ENCODE measurements around the gene TMBIM4. TPM values are rescaled to one million over a fixed set of nuclear protein-coding genes. Genes with fewer than 3 reads are reported as not detected.

Gene TMBIM4
- total RNA-seq, 2 donors from 2014 or later = 44.4 to 47.5 TPM

GRCh38 chr12:66143868-66144267, 25.9 kb downstream of the TMBIM4 start:
- DNase-seq (no peak), ATAC-seq (no peak)
- Mint-ChIP-seq H3K36me3 (ENCODE audit: low read depth) (peaks cover 10% of the 10 kb centered on the region), H3K27me3 (no peaks in the 10 kb centered on the region), H3K27ac (peak overlapping the region; percentile 19), H3K4me3 (no peak overlapping the region), H3K4me1 (peaks cover 13% of the 10 kb centered on the region)
- no peaks in the 10 kb centered on the region for H3K9me3 ChIP-seq (ENCODE audit: control insufficient read depth, low read length, poor library complexity, severe bottlenecking)

- Mint-ChIP-seq H3K27me3 (no peaks in the 10 kb centered on the region), H3K4me1 (peaks cover 10% of the 10 kb centered on the region), H3K36me3 (ENCODE audit: low read depth) (peaks cover 10% of the 10 kb centered on the region), H3K27ac (no peak overlapping the region), H3K4me3 (no peak overlapping the region)
- H3K9me3 ChIP-seq (ENCODE audit: control insufficient read depth, low read length, poor library complexity, severe bottlenecking) = no peaks in the 10 kb centered on the region
- ATAC-seq = no peak
- DNase-seq = no peak
Observed at GRCh38 chr12:66142826-66143225, 27.0 kb downstream of the TMBIM4 start.

DNA sequence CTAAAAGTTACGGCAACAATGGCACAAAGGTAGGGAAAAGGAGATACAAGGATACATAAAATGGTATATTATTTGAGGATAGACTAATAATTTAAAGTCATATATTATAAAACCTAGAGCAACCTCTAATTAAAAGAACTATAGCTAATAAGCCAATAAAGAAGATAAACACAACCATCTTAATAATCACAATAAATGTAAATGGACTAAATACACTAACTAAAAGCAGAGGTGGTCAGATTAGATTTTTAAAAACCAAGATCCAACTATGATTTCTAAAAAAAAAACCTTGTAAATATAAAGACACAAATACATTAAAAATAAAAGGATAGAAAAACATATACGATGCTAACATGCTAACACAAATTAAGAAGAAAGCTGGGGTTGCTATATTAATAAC, 28.5 kb downstream of the TMBIM4 start:
- H3K27ac Mint-ChIP-seq = no peak overlapping the region
- H3K9me3 ChIP-seq (ENCODE audit: control insufficient read depth, low read length, poor library complexity, severe bottlenecking) = no peaks in the 10 kb centered on the region
- H3K36me3 Mint-ChIP-seq (ENCODE audit: low read depth) = peaks cover 10% of the 10 kb centered on the region
- peaks cover 10% of the 10 kb centered on the region for H3K4me1 Mint-ChIP-seq
- H3K27me3 Mint-ChIP-seq = no peaks in the 10 kb centered on the region
- ATAC-seq (no peak), DNase-seq (no peak)
- H3K4me3 Mint-ChIP-seq = no peak overlapping the region

- no peaks in the 10 kb centered on the region for H3K9me3 ChIP-seq (ENCODE audit: control insufficient read depth, low read length, poor library complexity, severe bottlenecking)
- DNase-seq (no peak), ATAC-seq (no peak)
- no peak overlapping the region for H3K4me3 Mint-ChIP-seq
- no peak overlapping the region for H3K27ac Mint-ChIP-seq
- H3K36me3 Mint-ChIP-seq (ENCODE audit: low read depth) = peaks cover 10% of the 10 kb centered on the region
- H3K27me3 Mint-ChIP-seq = no peaks in the 10 kb centered on the region
- H3K4me1 Mint-ChIP-seq = peaks cover 7% of the 10 kb centered on the region
Observed at GRCh38 chr12:66140731-66141130, 29.1 kb downstream of the TMBIM4 start.

- H3K36me3 Mint-ChIP-seq (ENCODE audit: low read depth) = peaks cover 5% of the 10 kb centered on the region
- DNase-seq (no peak), ATAC-seq (no peak)
- no peak overlapping the region for H3K27ac Mint-ChIP-seq
- no peak overlapping the region for H3K4me3 Mint-ChIP-seq
- H3K9me3 ChIP-seq (ENCODE audit: control insufficient read depth, low read length, poor library complexity, severe bottlenecking) = no peaks in the 10 kb centered on the region
- no peaks in the 10 kb centered on the region for H3K4me1 Mint-ChIP-seq
- no peaks in the 10 kb centered on the region for H3K27me3 Mint-ChIP-seq
Observed at GRCh38 chr12:66139328-66139727, 30.5 kb downstream of the TMBIM4 start.

DNA sequence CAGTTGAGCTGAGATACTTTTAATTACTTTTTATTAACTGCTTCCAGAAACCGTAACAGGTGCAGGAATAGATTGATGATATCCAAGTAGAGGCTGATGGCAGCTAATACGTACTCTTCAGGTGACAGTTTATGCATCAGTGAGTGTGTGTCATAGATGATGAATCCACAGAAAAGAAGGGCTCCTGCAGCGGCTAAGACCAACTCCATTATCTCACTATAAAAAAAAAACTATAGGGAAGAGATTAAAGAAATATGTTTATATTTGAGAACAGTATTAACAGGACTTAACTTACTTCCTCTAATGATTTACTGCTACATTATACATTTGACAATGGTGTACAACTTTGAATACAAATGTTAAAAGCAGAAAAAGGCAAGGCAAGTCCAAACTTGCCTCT, 31.9 kb downstream of the TMBIM4 start:
- Mint-ChIP-seq H3K4me1 (no peaks in the 10 kb centered on the region), H3K27ac (no peak overlapping the region), H3K27me3 (no peaks in the 10 kb centered on the region), H3K36me3 (ENCODE audit: low read depth) (peaks cover 3% of the 10 kb centered on the region), H3K4me3 (no peak overlapping the region)
- no peak for ATAC-seq
- DNase-seq = no peak
- no peaks in the 10 kb centered on the region for H3K9me3 ChIP-seq (ENCODE audit: control insufficient read depth, low read length, poor library complexity, severe bottlenecking)

DNA sequence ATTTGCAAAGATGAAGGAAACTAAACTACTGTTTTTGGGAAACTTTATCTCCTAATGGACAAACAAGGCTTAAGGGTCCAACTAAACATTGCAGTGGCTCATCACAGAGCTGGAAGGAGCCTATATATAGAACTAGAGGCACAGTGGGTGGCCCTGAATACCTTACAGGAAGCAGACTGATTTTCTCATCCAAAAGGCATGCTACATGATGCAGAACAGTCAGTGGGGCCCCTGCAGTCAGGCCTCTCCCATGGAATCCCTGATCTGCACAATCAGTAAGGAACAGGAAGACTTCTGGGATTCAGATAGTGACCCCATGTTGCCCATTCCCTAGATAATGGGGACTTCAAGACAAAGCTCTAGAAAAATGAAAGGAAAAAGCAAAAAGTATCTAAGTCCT, 37.4 kb downstream of the TMBIM4 start:
- ATAC-seq = no peak
- no peaks in the 10 kb centered on the region for H3K27me3 Mint-ChIP-seq
- H3K27ac Mint-ChIP-seq = no peak overlapping the region
- peaks cover 8% of the 10 kb centered on the region for H3K36me3 Mint-ChIP-seq (ENCODE audit: low read depth)
- no peak for DNase-seq
- no peaks in the 10 kb centered on the region for H3K9me3 ChIP-seq (ENCODE audit: control insufficient read depth, low read length, poor library complexity, severe bottlenecking)
- H3K4me3 Mint-ChIP-seq = no peak overlapping the region
- peaks cover 33% of the 10 kb centered on the region for H3K4me1 Mint-ChIP-seq

DNA sequence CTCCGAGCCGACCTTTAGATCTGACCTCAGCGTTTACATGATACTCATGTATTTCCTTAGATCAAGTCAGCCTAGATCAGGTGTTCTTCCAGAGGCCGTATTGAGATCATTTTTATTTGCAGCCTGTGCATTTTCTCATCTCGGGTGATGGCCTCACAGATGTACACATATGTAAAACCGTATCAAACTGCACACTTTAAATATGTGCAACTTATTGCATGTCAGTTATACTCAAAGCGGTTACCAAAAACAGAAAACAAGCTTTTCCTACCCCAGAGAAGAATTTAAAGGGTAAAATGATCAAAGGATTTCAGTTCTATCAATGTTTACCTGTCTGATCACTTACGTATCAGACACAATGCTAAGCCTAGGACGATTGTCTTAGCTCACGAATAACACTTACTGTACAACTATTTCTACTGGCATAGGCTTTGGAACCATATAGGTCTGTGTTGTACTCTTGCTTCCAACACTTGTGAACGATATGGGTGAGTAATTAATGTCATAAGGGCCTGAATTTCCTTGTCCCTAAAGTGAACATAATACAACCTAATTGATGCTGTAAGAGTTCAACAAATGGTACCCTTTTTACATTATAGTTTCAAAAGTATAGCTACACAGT, 38.6 kb downstream of the TMBIM4 start:
- Mint-ChIP-seq H3K36me3 (ENCODE audit: low read depth) (peaks cover 13% of the 10 kb centered on the region), H3K27ac (peak overlapping the region; percentile 98), H3K4me3 (peak overlapping the region; percentile 96), H3K4me1 (peaks cover 38% of the 10 kb centered on the region), H3K27me3 (no peaks in the 10 kb centered on the region)
- peak; percentile 66 for ATAC-seq
- no peaks in the 10 kb centered on the region for H3K9me3 ChIP-seq (ENCODE audit: control insufficient read depth, low read length, poor library complexity, severe bottlenecking)
- DNase-seq = no peak

DNA sequence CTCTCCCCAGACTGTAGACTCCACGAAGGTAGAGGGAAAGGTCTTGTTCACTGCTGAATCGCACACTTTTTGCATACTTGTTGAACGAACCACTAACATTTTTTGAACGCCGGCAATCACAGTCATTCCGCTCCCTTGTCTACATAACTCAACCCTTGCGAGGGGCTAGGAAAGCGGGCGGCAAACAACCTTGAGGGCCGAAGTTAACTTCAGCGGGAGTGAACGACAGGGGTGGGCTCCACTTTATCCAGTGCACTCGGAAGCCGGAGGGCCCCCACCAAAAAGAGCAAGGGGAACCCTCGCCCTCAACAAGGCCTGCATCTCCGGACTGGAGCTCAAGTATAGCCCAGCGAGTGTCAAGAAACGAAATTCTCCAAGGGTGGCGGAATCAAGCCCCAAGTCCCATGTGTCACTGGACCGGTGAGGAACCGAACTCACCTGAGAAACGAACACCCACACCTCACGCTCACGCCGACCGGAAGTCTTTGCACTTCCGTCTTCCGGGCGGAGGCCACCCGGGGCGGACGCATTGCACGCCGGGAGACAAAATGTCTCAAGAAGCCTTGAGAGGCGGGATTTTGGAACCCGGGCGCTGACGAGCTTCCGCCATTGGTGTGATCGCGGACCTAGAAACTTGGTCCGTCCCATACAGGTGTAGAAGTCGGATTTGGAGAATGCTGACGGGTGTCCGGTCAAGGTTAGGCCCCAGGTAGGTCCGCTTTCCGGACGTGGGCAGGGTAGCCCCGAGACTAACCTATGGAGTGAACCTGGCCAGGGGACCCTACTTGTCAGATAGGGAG, 39.3 kb downstream of the TMBIM4 start, which contains the start of gene LLPH:
Gene LLPH (minus strand): TSS at position 484 of the 800 bp plus-strand sequence. CDS start 1,644 bp downstream, outside the sequence.
- H3K36me3 Mint-ChIP-seq (ENCODE audit: low read depth) = peaks cover 16% of the 10 kb centered on the region
- no peaks in the 10 kb centered on the region for H3K27me3 Mint-ChIP-seq
- peaks cover 42% of the 10 kb centered on the region for H3K4me1 Mint-ChIP-seq
- no peaks in the 10 kb centered on the region for H3K9me3 ChIP-seq (ENCODE audit: control insufficient read depth, low read length, poor library complexity, severe bottlenecking)
- H3K27ac Mint-ChIP-seq = peak within 1 kb of the TSS; percentile 98
- ATAC-seq (peak; percentile 97), DNase-seq (peak; percentile 75 to 81 (median 77))
- peak within 1 kb of the TSS; percentile 96 for H3K4me3 Mint-ChIP-seq

GRCh38 chr12:66129934-66130266, 39.9 kb downstream of the TMBIM4 start:
- Mint-ChIP-seq H3K27me3 (no peaks in the 10 kb centered on the region), H3K4me3 (peak overlapping the region; percentile 96), H3K4me1 (peaks cover 46% of the 10 kb centered on the region), H3K27ac (peak overlapping the region; percentile 98), H3K36me3 (ENCODE audit: low read depth) (peaks cover 20% of the 10 kb centered on the region)
- DNase-seq (no peak), ATAC-seq (no peak)
- H3K9me3 ChIP-seq (ENCODE audit: control insufficient read depth, low read length, poor library complexity, severe bottlenecking) = no peaks in the 10 kb centered on the region

GRCh38 chr12:66127650-66128049, 42.1 kb downstream of the TMBIM4 start:
- ATAC-seq = no peak
- peak overlapping the region; percentile 29 for H3K27ac Mint-ChIP-seq
- H3K9me3 ChIP-seq (ENCODE audit: control insufficient read depth, low read length, poor library complexity, severe bottlenecking) = no peaks in the 10 kb centered on the region
- peak overlapping the region; percentile 68 for H3K4me3 Mint-ChIP-seq
- H3K27me3 Mint-ChIP-seq = no peaks in the 10 kb centered on the region
- peaks cover 29% of the 10 kb centered on the region for H3K36me3 Mint-ChIP-seq (ENCODE audit: low read depth)
- no peak for DNase-seq
- peaks cover 53% of the 10 kb centered on the region for H3K4me1 Mint-ChIP-seq

- Mint-ChIP-seq H3K4me3 (no peak overlapping the region), H3K36me3 (ENCODE audit: low read depth) (peaks cover 16% of the 10 kb centered on the region), H3K4me1 (peaks cover 19% of the 10 kb centered on the region), H3K27ac (no peak overlapping the region), H3K27me3 (no peaks in the 10 kb centered on the region)
- no peaks in the 10 kb centered on the region for H3K9me3 ChIP-seq (ENCODE audit: control insufficient read depth, low read length, poor library complexity, severe bottlenecking)
- DNase-seq = no peak
- no peak for ATAC-seq
Observed at GRCh38 chr12:66120477-66120876, 49.3 kb downstream of the TMBIM4 start.

GRCh38 chr12:66119870-66120241, 49.9 kb downstream of the TMBIM4 start:
- Mint-ChIP-seq H3K36me3 (ENCODE audit: low read depth) (peaks cover 11% of the 10 kb centered on the region), H3K27me3 (no peaks in the 10 kb centered on the region), H3K4me3 (no peak overlapping the region), H3K27ac (no peak overlapping the region), H3K4me1 (peaks cover 14% of the 10 kb centered on the region)
- H3K9me3 ChIP-seq (ENCODE audit: control insufficient read depth, low read length, poor library complexity, severe bottlenecking) = no peaks in the 10 kb centered on the region
- ATAC-seq (no peak), DNase-seq (no peak)

All from T-helper 17 cell (primary cell).